H1 (cell line): ENCODE results near the gene SCAND1. TPM values are rescaled to one million over a fixed set of nuclear protein-coding genes. Genes with fewer than 3 reads are reported as not detected.

ENCODE experiments used
- CTCF ChIA-PET: fragments of 300-600 bp; sonication (Branson Sonifier 250); formaldehyde crosslinking; loops from one replicate; lab custom pipeline; 2021; ENCODE audit not compliant: partially characterized antibody; lab: Charles Lee
- POLR2A ChIA-PET: fragments of 300-600 bp; sonication (Branson Sonifier 250); formaldehyde crosslinking; loops from one replicate; lab custom pipeline; 2021; ENCODE audit warnings: inconsistent platforms; ENCODE audit not compliant: partially characterized antibody; lab: Charles Lee
- DNase-seq, 2 experiments: peaks; one replicate each; pipeline versions ENCODE4 v3.0.0 to v3.0.0-alpha.2; 2010 to 2022; ENCODE audit warnings: low spot score in 2 of 2, low read depth in 1 of 2, mixed read lengths in 1 of 2
- FAIRE-seq: peaks from 2 replicates; lab custom pipeline; 2011; peaks lifted over from hg19 to GRCh38; lab: Jason Lieb, UNC
- H2AFZ ChIP-seq: 2 replicates; pipeline ENCODE4 v1.8.1; 2012; ENCODE audit warnings: low read length, inconsistent platforms
- H2AK5ac ChIP-seq: 2 replicates; pipeline ENCODE4 v1.6.1; 2013; ENCODE audit warnings: low read depth, low read length
- H2BK120ac ChIP-seq: replicated peaks from 2 replicates; pipeline ENCODE3; 2013; ENCODE audit warnings: low read depth, low read length, inconsistent platforms
- H2BK12ac ChIP-seq: 2 replicates; pipeline ENCODE4 v1.6.1; 2013; ENCODE audit warnings: low read depth, low read length
- H2BK15ac ChIP-seq: 2 replicates; pipeline ENCODE4 v1.6.1; 2013; ENCODE audit warnings: low read length
- H2BK20ac ChIP-seq: 2 replicates; pipeline ENCODE4 v1.6.1; 2013; ENCODE audit warnings: low read length
- H2BK5ac ChIP-seq: 2 replicates; pipeline ENCODE4 v1.6.1; 2013; ENCODE audit warnings: low read depth, low read length
- H3K14ac ChIP-seq: 2 replicates; pipeline ENCODE4 v1.6.1; 2013; ENCODE audit warnings: inconsistent platforms; ENCODE audit not compliant: insufficient read length
- H3K18ac ChIP-seq: 2 replicates; pipeline ENCODE4 v1.6.1; 2013; ENCODE audit warnings: low read length; ENCODE audit errors: extremely low read depth
- H3K23ac ChIP-seq: 2 replicates; pipeline ENCODE4 v1.6.1; 2013; ENCODE audit warnings: inconsistent platforms; ENCODE audit not compliant: insufficient read length
- H3K23me2 ChIP-seq: 2 replicates; pipeline ENCODE4 v1.6.1; 2013; ENCODE audit warnings: low read depth, low read length
- H3K27ac ChIP-seq: 2 replicates; pipeline ENCODE4 v1.6.1; 2011; ENCODE audit warnings: low read depth, low read length, inconsistent platforms
- H3K27me3 ChIP-seq, 4 experiments: replicated peaks in 1 of 4; 1 replicate in 1 of 4; 2 replicates in 3 of 4; pipeline versions ENCODE4 v1.6.1 to v1.8.1; 2011 to 2013; ENCODE audit warnings: low read length in 3 of 4, mild to moderate bottlenecking in 3 of 4, inconsistent platforms in 2 of 4, mixed read lengths in 2 of 4, moderate library complexity in 1 of 4; ENCODE audit not compliant: control insufficient read depth in 3 of 4, insufficient read depth in 3 of 4; ENCODE audit errors: extremely low read depth in 1 of 4
- H3K36me3 ChIP-seq, 4 experiments: 2 replicates each; pipeline versions ENCODE4 v1.6.1 to v1.8.1; 2011 to 2013; ENCODE audit warnings: mild to moderate bottlenecking in 4 of 4, low read length in 3 of 4, moderate library complexity in 2 of 4, control low read depth in 1 of 4, inconsistent platforms in 1 of 4; ENCODE audit not compliant: insufficient read depth in 4 of 4, control insufficient read depth in 2 of 4
- H3K4ac ChIP-seq: replicated peaks from 2 replicates; pipeline ENCODE3; 2013; ENCODE audit warnings: low read length, low read depth, mixed read lengths, inconsistent platforms; ENCODE audit not compliant: insufficient read length
- H3K4me1 ChIP-seq, 4 experiments: replicated peaks in 1 of 4; 1 replicate in 1 of 4; 2 replicates in 3 of 4; pipeline versions ENCODE4 v1.6.1 to v1.8.1; 2011 to 2013; ENCODE audit warnings: low read length in 3 of 4, inconsistent platforms in 2 of 4, mixed read lengths in 1 of 4; ENCODE audit not compliant: insufficient read depth in 4 of 4, control insufficient read depth in 3 of 4
- H3K4me2 ChIP-seq, 2 experiments: 2 replicates each; pipeline versions ENCODE4 v1.6.1 to v1.8.1; 2011 to 2013; ENCODE audit warnings: low read depth in 2 of 2, low read length in 2 of 2, control low read depth in 1 of 2, inconsistent platforms in 1 of 2, mild to moderate bottlenecking in 1 of 2; ENCODE audit not compliant: insufficient read depth in 1 of 2
- H3K4me3 ChIP-seq, 4 experiments: fragments of 200-600, 300-600 bp in 1 of 4; sonication (generic), shearing (Covaris generic), sonication (Bioruptor Twin) in 1 of 4; 2 replicates each; pipeline versions ENCODE4 v1.5.1 to v1.8.1; 2011 to 2016; ENCODE audit warnings: low read length in 4 of 4, low read depth in 3 of 4, control low read depth in 2 of 4, inconsistent platforms in 2 of 4, mild to moderate bottlenecking in 2 of 4, mixed read lengths in 1 of 4, moderate library complexity in 1 of 4; ENCODE audit not compliant: insufficient read depth in 2 of 4; ENCODE audit errors: extremely low read depth in 1 of 4
- H3K56ac ChIP-seq: replicated peaks from 2 replicates; pipeline ENCODE3; 2013; ENCODE audit warnings: low read depth, mild to moderate bottlenecking, mixed read lengths, low read length, inconsistent platforms; ENCODE audit not compliant: insufficient read length
- H3K79me1 ChIP-seq: 2 replicates; pipeline ENCODE4 v1.6.1; 2013; ENCODE audit warnings: low read depth, low read length, control low read depth
- H3K79me2 ChIP-seq, 2 experiments: 2 replicates each; pipeline versions ENCODE4 v1.6.1 to v1.8.1; 2012 to 2013; ENCODE audit warnings: low read length in 2 of 2, mild to moderate bottlenecking in 2 of 2, inconsistent platforms in 1 of 2; ENCODE audit not compliant: insufficient read depth in 2 of 2, control insufficient read depth in 1 of 2
- H3K9ac ChIP-seq, 4 experiments: replicated peaks in 1 of 4; 1 replicate in 1 of 4; 2 replicates in 3 of 4; pipeline versions ENCODE4 v1.6.1 to v1.8.1; 2011 to 2013; ENCODE audit warnings: low read depth in 3 of 4, low read length in 3 of 4, control low read depth in 2 of 4, mild to moderate bottlenecking in 2 of 4, moderate library complexity in 2 of 4, inconsistent platforms in 1 of 4; ENCODE audit errors: extremely low read depth in 1 of 4
- H3K9me3 ChIP-seq, 2 experiments: 2 replicates each; pipeline versions ENCODE4 v1.6.1 to v1.8.1; 2012 to 2013; ENCODE audit warnings: mild to moderate bottlenecking in 2 of 2, moderate library complexity in 2 of 2, control low read depth in 1 of 2, inconsistent platforms in 1 of 2, low read depth in 1 of 2, low read length in 1 of 2, mixed read lengths in 1 of 2; ENCODE audit not compliant: insufficient read depth in 2 of 2
- H4K20me1 ChIP-seq, 2 experiments: replicated peaks in 1 of 2; 2 replicates each; pipeline versions ENCODE3 to v1.8.1; 2011 to 2013; ENCODE audit warnings: inconsistent platforms in 2 of 2, low read length in 2 of 2, mild to moderate bottlenecking in 1 of 2; ENCODE audit not compliant: insufficient read depth in 2 of 2, control insufficient read depth in 1 of 2
- H4K5ac ChIP-seq: 2 replicates; pipeline ENCODE4 v1.6.1; 2013; ENCODE audit warnings: low read length, low read depth, mixed read lengths, inconsistent platforms; ENCODE audit not compliant: insufficient read length
- H4K8ac ChIP-seq: 2 replicates; pipeline ENCODE4 v1.8.0; 2013; ENCODE audit warnings: mild to moderate bottlenecking, moderate library complexity, low read length, inconsistent platforms; ENCODE audit not compliant: insufficient read depth; ENCODE audit errors: extremely low read depth
- H4K91ac ChIP-seq: replicated peaks from 2 replicates; pipeline ENCODE3; 2013; ENCODE audit warnings: low read length, mixed read lengths, inconsistent platforms; ENCODE audit not compliant: insufficient read length
- ATF3 ChIP-seq: IDR thresholded peaks from 2 replicates; pipeline ENCODE4 v1.6.1; 2011; ENCODE audit warnings: low read depth, mild to moderate bottlenecking, low read length; ENCODE audit not compliant: insufficient read depth
- BACH1 ChIP-seq: IDR thresholded peaks from 2 replicates; pipeline ENCODE4 v1.6.1; 2012; ENCODE audit warnings: low read length, improper control_type of control experiment
- CBX5 ChIP-seq: fragments of 300-800, 300-1000 bp; sonication (generic); IDR thresholded peaks from 2 replicates; pipeline ENCODE4 v1.7.1; 2016; ENCODE audit warnings: antibody characterized with exemption, low read length, low read depth
- EP300 ChIP-seq, 2 experiments: IDR thresholded peaks; 1 replicate in 1 of 2; 2 replicates in 1 of 2; pipeline ENCODE4 v1.6.1; 2011 to 2012; ENCODE audit warnings: low read depth in 2 of 2, low read length in 2 of 2, mild to moderate bottlenecking in 2 of 2, borderline replicate concordance in 1 of 2, inconsistent platforms in 1 of 2, moderate library complexity in 1 of 2
- GABPA ChIP-seq: IDR thresholded peaks from 2 replicates; pipeline ENCODE4 v1.6.1; 2011; ENCODE audit warnings: mild to moderate bottlenecking, low read length, moderate library complexity, borderline replicate concordance; ENCODE audit not compliant: insufficient read depth
- NANOG ChIP-seq: IDR thresholded peaks from 2 replicates; pipeline ENCODE4 v1.6.1; 2011; ENCODE audit warnings: low read length, low read depth, mild to moderate bottlenecking, inconsistent platforms; ENCODE audit not compliant: insufficient read depth, poor library complexity, severe bottlenecking
- POLR2A ChIP-seq, 2 experiments: IDR thresholded peaks; 1 replicate in 1 of 2; 2 replicates in 1 of 2; pipeline ENCODE4 v1.6.1; 2011; ENCODE audit warnings: low read depth in 2 of 2, low read length in 2 of 2, mild to moderate bottlenecking in 2 of 2; ENCODE audit errors: control extremely low read depth in 1 of 2
- POLR2AphosphoS5 ChIP-seq: IDR thresholded peaks from 2 replicates; pipeline ENCODE4 v1.6.1; 2011; ENCODE audit warnings: low read depth, low read length
- RAD21 ChIP-seq, 2 experiments: IDR thresholded peaks in 1 of 2; conservative IDR thresholded peaks in 1 of 2; 2 replicates each; pipeline ENCODE4 v1.6.1; 2011; ENCODE audit warnings: low read depth in 2 of 2, low read length in 2 of 2, improper control_type of control experiment in 1 of 2, inconsistent platforms in 1 of 2, mild to moderate bottlenecking in 1 of 2, moderate library complexity in 1 of 2
- RBBP5 ChIP-seq: IDR thresholded peaks from 2 replicates; pipeline ENCODE4 v1.7.1; 2012; ENCODE audit warnings: low read depth, mild to moderate bottlenecking, inconsistent platforms, low read length, moderate library complexity, borderline replicate concordance
- RNF2 ChIP-seq: fragments of 200-900, 300-1000 bp; sonication (generic); IDR thresholded peaks from 2 replicates; pipeline ENCODE4 v1.7.1; 2016; ENCODE audit warnings: borderline replicate concordance, low read depth, mild to moderate bottlenecking, antibody characterized with exemption, low read length; ENCODE audit not compliant: poor library complexity, severe bottlenecking; ENCODE audit errors: missing control alignments
- SP1 ChIP-seq: IDR thresholded peaks from 2 replicates; pipeline ENCODE4 v1.6.1; 2011; ENCODE audit warnings: low read depth, low read length
- polyA plus RNA-seq, 7 experiments: library from polyadenylated mRNA; depleted of rRNA in 3 of 7; stranded (reverse) in 5 of 7; unstranded in 2 of 7; fragments of >200 nt in 5 of 7; fragments of 200-250 nt in 2 of 7; gene quantifications; 1 replicate in 5 of 7; 2 replicates in 1 of 7; 4 replicates in 1 of 7; pipeline versions ENCODE4 v1.2.1 to v1.2.3, GENCODE V29; 2011 to 2013; ENCODE audit warnings: missing spikeins in 2 of 7, mixed read lengths in 2 of 7
- total RNA-seq: library from RNA; stranded (reverse); fragmentation: NEBNext Ultra II Directional; extraction: Animal tissue kit (Norgen Biotek cat#: 25700); gene quantifications from 2 replicates; pipeline ENCODE4 v1.2.1, GENCODE V29; 2021
- TF ChIP-seq, protein P1 (sequence below): IDR thresholded peaks from 2 replicates; pipeline ENCODE4 v1.6.1; 2012; ENCODE audit warnings: inconsistent platforms

Gene SCAND1
- total and polyA plus RNA-seq, 2 of the 8 experiments (the other 6 are each of a cell fraction or from before 2014, with no cell fraction given): 73.1 to 83.7 TPM

- Histone ChIP-seq H2BK5ac (no peak overlapping the region), H3K4me1 (peaks cover 0 to 3% (median 0%) of the 10 kb centered on the region in 4 experiments; a peak in 2 of 7 replicates), H3K23ac (no peak overlapping the region), H2AFZ (no peak overlapping the region), H2BK120ac (no peak overlapping the region), H4K20me1 (peaks cover 3 to 5% of the 10 kb centered on the region in 2 experiments), H3K27me3 (no peaks in the 10 kb centered on the region), H3K79me2 (peaks cover 5 to 18% of the 10 kb centered on the region in 2 experiments; a peak in 2 of 4 replicates), H3K9me3 (no peaks in the 10 kb centered on the region), H2AK5ac (no peak overlapping the region), H2BK15ac (no peak overlapping the region), H3K36me3 (no peaks in the 10 kb centered on the region), H3K79me1 (0 out of 2 replicates have a peak, but pooled peaks cover 4% of the 10 kb centered on the region), H3K56ac (no peak overlapping the region), H3K14ac (no peak overlapping the region), H3K27ac (no peak overlapping the region), H2BK12ac (no peak overlapping the region), H3K23me2 (peaks cover 11% of the 10 kb centered on the region), H3K18ac (no peak overlapping the region), H3K4me3 (no peak overlapping the region), H2BK20ac (no peak overlapping the region), H3K4me2 (no peak overlapping the region), H3K4ac (no peak overlapping the region), H4K91ac (no peak overlapping the region), H3K9ac (no peak overlapping the region), H4K5ac (no peak overlapping the region), H4K8ac (no peak overlapping the region)
- CTCF ChIA-PET: interaction anchor here (1.1 to 1.8 kb wide), 2 partner anchors 11 to 159 kb away, joined by 3 to 7 read pairs; partner anchors contain the start of gene CNBD2
- DNase-seq: no peak
- no peak for FAIRE-seq
- POLR2A ChIA-PET: no interaction called here
- TF ChIP-seq POLR2AphosphoS5 (no peak), RBBP5 (no peak), POLR2A (IDR thresholded peaks at IDR 0.05; ENCODE audit: control extremely low read depth in 1 of 2, low read depth in 2 of 2, low read length in 2 of 2) (no peak), NANOG (no peak), RAD21 (IDR thresholded peaks at IDR 0.05 in 1 of 2, conservative IDR thresholded peaks at IDR 0.05 in 1 of 2; ENCODE audit: low read depth in 2 of 2, low read length in 2 of 2) (no peak), ATF3 (no peak), EP300 (IDR thresholded peaks at IDR 0.05; ENCODE audit: borderline replicate concordance in 1 of 2, low read depth in 2 of 2, low read length in 2 of 2) (no peak), RNF2 (no peak), BACH1 (no peak), GABPA (no peak), SP1 (no peak), CBX5 (no peak)
- TF ChIP-seq, protein P1, sequence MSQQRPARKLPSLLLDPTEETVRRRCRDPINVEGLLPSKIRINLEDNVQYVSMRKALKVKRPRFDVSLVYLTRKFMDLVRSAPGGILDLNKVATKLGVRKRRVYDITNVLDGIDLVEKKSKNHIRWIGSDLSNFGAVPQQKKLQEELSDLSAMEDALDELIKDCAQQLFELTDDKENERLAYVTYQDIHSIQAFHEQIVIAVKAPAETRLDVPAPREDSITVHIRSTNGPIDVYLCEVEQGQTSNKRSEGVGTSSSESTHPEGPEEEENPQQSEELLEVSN: no peak
These were observed 2.3 kb upstream of the SCAND1 start for GRCh38 chr20:35956616-35957015.
